Natural killer cell treated with Interleukin-12 subunit alpha and Interleukin-12 subunit beta and Interleukin-15 and Interleukin-18, amount 100 ng/mL, for 72 hours (primary cell): Measurements from ENCODE around the gene SORCS2. TPM values are rescaled to one million over a fixed set of nuclear protein-coding genes. Genes with fewer than 3 reads are reported as not detected.
A peak's percentile ranks its signal among the peaks of the same experiment; 100 is the strongest.

Experiments used
- ATAC-seq, 2 donors: fragments of 150-1000 bp; cut with Tn5 transposase in 1 of 2; sonication (Bioruptor Pico), chemical (Tn5 transposase) in 1 of 2; 2 replicates each; pipeline ENCODE4 v1.10.0; 2021
- DNase-seq: peaks from one replicate; pipeline ENCODE4 v3.0.0; 2022; ENCODE audit warnings: low spot score
- H3K27ac Mint-ChIP-seq, 2 donors: 1 replicate in 1 of 2; 2 replicates in 1 of 2; pipeline ENCODE4 v1.8.0; 2022; ENCODE audit warnings: mixed read lengths in 2 of 2, mild to moderate bottlenecking in 1 of 2, moderate library complexity in 1 of 2
- H3K27me3 Mint-ChIP-seq, 2 donors: 1 replicate in 1 of 2; 2 replicates in 1 of 2; pipeline ENCODE4 v1.8.0; 2022; ENCODE audit warnings: mixed read lengths in 2 of 2
- H3K36me3 Mint-ChIP-seq: one replicate; pipeline ENCODE4 v1.8.0; 2022; ENCODE audit warnings: mixed read lengths
- H3K4me1 Mint-ChIP-seq, 2 donors: 1 replicate in 1 of 2; 2 replicates in 1 of 2; pipeline ENCODE4 v1.8.0; 2022; ENCODE audit warnings: low read depth in 2 of 2, mixed read lengths in 2 of 2, mild to moderate bottlenecking in 1 of 2
- H3K4me3 Mint-ChIP-seq: one replicate; pipeline ENCODE4 v1.8.0; 2022; ENCODE audit warnings: mixed read lengths
- H3K9me3 Mint-ChIP-seq: 2 replicates; pipeline ENCODE4 v1.8.0; 2022; ENCODE audit warnings: mixed read lengths
- total RNA-seq, 2 donors: library from RNA; stranded (reverse); gene quantifications; one replicate each; pipeline ENCODE4 v1.2.3, GENCODE V29; 2022

Gene SORCS2
- total RNA-seq, 2 donors from 2014 or later = 0.17 to 0.21 TPM

DNA sequence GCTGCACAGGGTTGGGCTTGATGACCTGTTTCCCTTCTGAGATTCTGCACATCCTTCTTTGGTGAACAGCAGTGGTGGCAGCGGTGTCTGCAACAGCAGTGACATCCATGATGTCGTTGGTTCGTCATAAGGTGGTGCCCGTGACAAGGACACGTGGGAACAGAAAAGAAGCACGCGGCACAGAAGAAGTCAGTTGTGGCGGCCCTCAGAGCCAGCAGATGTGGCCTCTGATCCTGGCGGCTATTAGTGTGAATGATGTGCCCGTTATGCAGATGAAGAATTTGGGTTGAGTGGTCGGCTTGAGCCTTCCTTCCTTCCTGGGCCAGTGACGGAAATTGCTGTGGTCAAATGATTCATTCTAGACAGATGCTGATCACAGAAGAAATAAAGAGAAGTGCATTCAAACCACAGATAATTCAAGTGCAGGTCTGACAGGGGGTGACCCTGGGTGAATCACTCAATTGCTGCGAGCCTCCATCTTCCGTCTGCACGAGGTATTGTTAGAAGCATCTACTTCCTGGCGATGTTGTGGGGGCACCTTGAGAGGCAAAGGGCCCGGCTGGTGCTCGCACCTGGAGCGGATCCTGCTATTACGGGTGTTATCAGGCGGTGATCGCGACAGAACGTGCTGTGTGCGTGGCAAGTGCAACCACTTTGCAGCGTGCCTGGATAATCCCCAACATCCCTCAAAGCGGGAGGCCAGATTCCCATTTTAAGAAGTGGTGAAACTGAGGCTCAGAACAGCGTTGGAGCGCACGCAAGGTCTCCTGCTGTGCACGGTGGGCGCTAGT, 457.6 kb downstream of the SORCS2 start:
- H3K9me3 Mint-ChIP-seq = peaks cover 3% of the 10 kb centered on the region
- peaks cover 17% of the 10 kb centered on the region for H3K36me3 Mint-ChIP-seq
- peak overlapping the region; percentile 90 to 98 for H3K27ac Mint-ChIP-seq
- H3K4me3 Mint-ChIP-seq = peak overlapping the region; percentile 90
- DNase-seq = peak; percentile 81
- H3K4me1 Mint-ChIP-seq = peaks cover 77% of the 10 kb centered on the region in 2 donors
- peak; percentile 85 to 88 for ATAC-seq
- H3K27me3 Mint-ChIP-seq = no peaks in the 10 kb centered on the region

DNA sequence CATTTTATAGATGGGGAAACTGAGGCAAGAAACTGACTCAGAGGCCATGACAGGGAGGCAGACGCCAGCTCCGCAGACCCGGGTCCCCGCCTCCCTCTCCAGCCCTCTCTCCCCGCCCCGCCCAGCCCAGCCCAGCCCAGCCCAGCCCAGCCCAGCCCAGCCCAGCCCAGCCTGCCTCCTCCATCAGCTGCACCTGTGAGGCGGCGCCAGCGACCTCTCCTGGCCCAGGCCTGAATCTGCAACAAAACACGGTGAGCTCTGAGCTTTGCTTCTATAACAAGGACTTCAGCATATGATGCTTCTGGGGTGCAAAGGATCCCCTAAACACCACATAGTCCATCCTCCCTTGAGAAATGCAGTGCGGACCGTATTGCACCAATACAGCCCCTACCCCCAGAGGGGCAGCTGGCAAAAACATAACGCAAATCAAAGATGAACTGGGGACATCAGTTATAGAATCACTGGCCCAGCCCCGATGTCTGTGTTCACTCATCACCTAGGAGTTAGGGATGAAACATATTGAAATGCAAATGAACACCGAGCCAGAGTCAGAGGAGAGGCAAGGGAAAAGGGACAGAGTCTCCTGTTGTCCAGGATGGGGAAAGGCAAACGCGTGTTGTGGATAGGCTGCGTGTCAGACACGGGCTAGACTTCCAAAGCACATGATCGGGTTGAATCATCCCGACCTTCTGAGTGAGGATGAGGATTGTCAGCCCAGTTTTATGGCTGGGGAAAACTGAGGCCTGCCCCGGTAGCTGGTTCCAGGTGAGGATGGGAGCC, 458.5 kb downstream of the SORCS2 start:
- DNase-seq (no peak), ATAC-seq (no peak)
- no peaks in the 10 kb centered on the region for H3K27me3 Mint-ChIP-seq
- peaks cover 16% of the 10 kb centered on the region for H3K36me3 Mint-ChIP-seq
- H3K9me3 Mint-ChIP-seq = peaks cover 3% of the 10 kb centered on the region
- peak overlapping the region; percentile 90 to 98 for H3K27ac Mint-ChIP-seq
- peak overlapping the region; percentile 68 for H3K4me3 Mint-ChIP-seq
- H3K4me1 Mint-ChIP-seq = peaks cover 74 to 75% of the 10 kb centered on the region in 2 donors

DNA sequence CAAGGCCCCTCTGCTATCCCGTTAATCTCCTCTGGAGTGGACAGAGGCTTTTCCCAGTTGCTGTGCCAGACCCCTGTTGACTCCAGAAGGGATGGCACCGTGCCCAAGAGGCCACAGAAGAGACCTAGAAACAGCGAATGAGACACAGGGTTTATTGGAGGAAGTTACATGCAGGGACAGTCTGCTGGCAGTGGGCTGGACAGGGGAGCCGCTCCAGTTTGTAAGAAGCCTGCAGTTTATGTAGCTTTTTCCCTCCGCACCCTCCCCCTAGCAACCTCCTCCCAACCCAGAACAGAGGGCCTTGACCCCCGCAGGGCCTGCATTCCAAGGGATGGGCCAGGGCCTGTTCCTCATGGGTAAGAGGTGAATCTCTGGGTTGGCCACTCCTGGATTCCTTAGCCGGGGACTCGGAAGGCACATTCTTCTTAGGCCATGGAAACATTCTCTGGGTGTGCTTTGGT, 459.2 kb downstream of the SORCS2 start:
- Mint-ChIP-seq H3K27ac (peak overlapping the region; percentile 69 to 98), H3K4me1 (peaks cover 67 to 69% of the 10 kb centered on the region in 2 donors)
- DNase-seq = no peak

DNA sequence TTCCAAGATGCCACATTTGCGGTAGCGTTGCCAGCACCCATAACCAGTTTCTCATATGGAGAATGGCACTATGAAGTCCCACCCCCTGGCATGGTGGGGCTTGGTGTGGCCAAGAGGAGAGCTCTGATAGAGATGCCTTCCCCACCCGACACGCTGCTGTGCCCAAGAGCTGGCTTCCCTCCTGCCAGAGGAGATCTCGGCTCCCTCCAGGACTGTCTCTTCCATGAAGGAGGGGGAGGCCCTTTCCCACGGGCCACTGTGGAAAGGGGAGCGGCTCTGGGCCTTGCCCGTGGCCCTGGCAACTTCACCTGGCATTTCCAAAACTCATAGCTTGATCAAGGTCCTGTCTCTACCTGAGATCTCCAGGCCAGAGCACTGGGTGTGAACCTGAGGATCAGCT, 459.7 kb downstream of the SORCS2 start:
- Mint-ChIP-seq H3K27me3 (no peaks in the 10 kb centered on the region), H3K36me3 (peaks cover 7% of the 10 kb centered on the region), H3K9me3 (no peaks in the 10 kb centered on the region), H3K4me1 (peaks cover 62 to 66% of the 10 kb centered on the region in 2 donors), H3K4me3 (peak overlapping the region; percentile 76), H3K27ac (peak overlapping the region; percentile 69 to 98)
- DNase-seq = no peak
- ATAC-seq = no peak

More for the DNA sequence above, 459.2 kb downstream of the SORCS2 start:
- Mint-ChIP-seq H3K27me3 (no peaks in the 10 kb centered on the region), H3K4me3 (peak overlapping the region; percentile 76), H3K36me3 (peaks cover 12% of the 10 kb centered on the region), H3K9me3 (no peaks in the 10 kb centered on the region)
- no peak for ATAC-seq

DNA sequence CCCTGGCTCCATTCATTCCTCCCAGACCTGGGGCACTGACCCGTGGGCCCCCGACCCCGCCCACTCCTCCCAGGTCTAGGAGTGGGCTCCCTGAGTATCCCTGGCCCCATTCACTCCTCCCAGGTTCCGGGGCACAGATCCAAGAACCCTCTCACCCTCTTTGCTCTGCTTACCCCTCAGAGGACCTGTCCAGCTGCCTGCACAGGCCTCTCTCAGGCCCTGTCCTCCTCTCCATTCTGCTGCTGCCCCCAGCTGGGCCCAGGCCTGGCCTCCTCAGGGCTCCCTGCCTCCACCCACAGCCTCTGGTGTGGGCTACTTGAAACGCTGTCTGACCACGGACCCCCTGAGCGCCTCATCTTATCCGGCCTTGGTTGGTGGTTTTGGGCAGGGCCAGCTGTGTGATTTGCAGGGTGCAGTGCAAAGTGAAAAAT, 460.1 kb downstream of the SORCS2 start:
- DNase-seq = no peak
- peaks cover 58 to 62% of the 10 kb centered on the region in 2 donors for H3K4me1 Mint-ChIP-seq
- peak overlapping the region; percentile 69 to 98 for H3K27ac Mint-ChIP-seq

DNA sequence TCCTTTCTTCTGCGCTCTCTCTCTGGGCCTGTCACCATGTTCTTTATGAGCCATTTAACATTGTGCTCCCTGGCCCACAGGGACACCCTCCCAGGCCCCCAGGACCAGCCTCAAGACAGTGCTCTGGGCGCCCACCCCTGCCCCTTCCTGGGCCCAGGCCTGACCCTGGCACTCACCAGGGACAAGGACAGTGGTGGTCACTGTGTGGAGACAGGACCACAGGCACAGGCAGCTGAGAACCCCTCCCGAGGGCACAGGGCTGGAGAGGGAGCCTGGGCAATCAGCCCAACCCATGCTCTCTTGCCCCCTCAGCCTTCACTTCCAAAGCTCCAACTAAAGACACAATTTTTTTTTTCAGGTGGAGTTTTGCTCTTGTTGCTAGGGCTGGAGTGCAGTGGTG, 460.6 kb downstream of the SORCS2 start:
- Mint-ChIP-seq H3K36me3 (no peaks in the 10 kb centered on the region), H3K27me3 (no peaks in the 10 kb centered on the region), H3K27ac (peak overlapping the region; percentile 69 to 98), H3K4me1 (peaks cover 53 to 57% of the 10 kb centered on the region in 2 donors), H3K9me3 (no peaks in the 10 kb centered on the region), H3K4me3 (peak overlapping the region; percentile 76)
- DNase-seq (no peak), ATAC-seq (no peak)

More for the DNA sequence above, 460.1 kb downstream of the SORCS2 start:
- ATAC-seq = peak in 1 of 2 donors; percentile 28
- Mint-ChIP-seq H3K9me3 (no peaks in the 10 kb centered on the region), H3K27me3 (no peaks in the 10 kb centered on the region), H3K36me3 (peaks cover 3% of the 10 kb centered on the region), H3K4me3 (peak overlapping the region; percentile 76)

DNA sequence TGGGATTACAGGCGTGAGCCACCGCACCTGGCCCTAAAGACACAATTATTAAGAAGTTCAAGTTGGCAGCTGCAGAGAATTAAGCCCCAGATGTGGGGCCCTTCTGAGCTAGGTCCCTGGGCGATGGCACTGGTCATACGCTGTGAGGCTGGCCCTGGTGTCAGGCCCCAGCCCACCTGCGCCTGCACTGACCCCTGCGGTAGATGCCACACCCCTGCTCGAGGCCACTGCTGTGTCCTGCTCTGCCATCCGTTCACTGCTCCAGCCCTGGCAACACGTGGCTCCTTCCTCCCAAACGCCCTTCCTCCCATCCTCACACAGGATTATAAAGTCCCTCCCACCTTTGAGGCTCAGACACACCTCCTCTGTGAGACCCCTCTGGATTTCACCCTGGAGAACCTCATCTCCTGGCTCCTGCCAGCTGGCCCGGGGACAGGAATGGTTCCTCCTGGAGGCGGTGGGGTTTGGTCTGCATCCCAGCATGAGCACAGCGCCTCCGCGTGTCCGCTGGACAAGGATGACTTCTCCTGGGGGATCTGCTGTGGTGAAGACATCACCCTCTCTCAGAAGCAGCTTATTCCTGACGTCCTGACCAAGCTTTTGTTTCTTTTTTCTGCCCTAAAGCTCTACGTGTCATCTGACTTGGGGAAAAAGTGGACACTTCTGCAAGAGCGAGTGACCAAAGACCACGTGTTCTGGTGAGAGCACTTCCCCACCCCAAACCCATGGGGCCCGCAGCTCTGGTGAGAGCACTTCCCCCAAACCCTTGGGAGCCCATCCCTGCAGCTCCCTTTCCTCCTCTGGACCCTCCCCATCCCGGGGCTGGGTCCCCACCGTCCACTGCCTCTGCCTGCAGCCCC, 461.4 kb downstream of the SORCS2 start:
- no peak for ATAC-seq
- no peaks in the 10 kb centered on the region for H3K27me3 Mint-ChIP-seq
- H3K4me3 Mint-ChIP-seq = peak overlapping the region; percentile 76

DNA sequence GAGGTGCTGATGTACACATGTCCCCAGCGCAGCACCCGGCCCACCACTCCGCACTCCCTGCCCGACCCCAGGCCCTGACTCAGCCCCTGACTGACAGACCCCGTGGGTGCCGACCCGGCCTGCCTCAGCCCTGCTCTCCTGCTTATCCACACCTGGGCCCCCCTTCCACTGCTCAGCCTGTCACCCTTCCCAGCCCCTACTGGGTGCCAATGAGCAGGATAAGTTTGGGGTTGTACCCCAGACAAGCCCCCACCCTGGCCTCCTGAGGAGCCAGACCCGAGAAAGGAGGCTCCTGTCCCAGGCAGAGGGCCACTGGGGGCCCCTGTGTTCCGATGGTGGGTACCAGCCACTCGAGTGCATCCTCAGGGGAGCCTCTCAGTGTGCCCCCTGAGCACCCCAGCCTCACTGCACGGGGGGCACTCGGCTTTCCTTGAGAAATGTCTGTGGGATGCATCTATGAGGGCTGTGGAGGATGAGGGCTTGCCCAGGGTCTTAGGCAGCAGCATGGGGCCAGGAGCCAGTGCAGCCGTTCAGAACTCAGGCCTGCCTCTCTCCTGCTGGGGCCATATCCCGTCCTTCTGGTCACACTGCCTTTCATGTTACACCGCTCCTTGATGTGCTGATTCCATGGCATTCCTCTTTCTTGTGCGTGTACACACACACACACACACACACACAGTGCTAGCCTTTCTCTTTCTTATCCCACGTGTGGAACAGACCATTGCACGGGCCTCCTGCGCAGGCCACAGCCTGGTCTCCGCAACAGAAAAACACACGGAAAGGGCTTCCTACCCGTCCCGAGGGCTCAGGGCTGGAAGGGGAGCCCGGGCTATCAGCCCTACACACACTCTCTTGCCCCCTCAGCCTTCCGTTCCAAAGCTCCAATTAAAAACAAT, 462.5 kb downstream of the SORCS2 start:
- DNase-seq (no peak), ATAC-seq (no peak)
- no peaks in the 10 kb centered on the region for H3K27me3 Mint-ChIP-seq
- H3K4me3 Mint-ChIP-seq = peak overlapping the region; percentile 21
- H3K4me1 Mint-ChIP-seq = peaks cover 34 to 38% of the 10 kb centered on the region in 2 donors
- no peak overlapping the region for H3K27ac Mint-ChIP-seq
- no peaks in the 10 kb centered on the region for H3K36me3 Mint-ChIP-seq
- H3K9me3 Mint-ChIP-seq = no peaks in the 10 kb centered on the region

More for the DNA sequence above, 461.4 kb downstream of the SORCS2 start:
- Mint-ChIP-seq H3K4me1 (peaks cover 45 to 49% of the 10 kb centered on the region in 2 donors), H3K9me3 (no peaks in the 10 kb centered on the region), H3K36me3 (no peaks in the 10 kb centered on the region), H3K27ac (no peak overlapping the region)
- DNase-seq = no peak

DNA sequence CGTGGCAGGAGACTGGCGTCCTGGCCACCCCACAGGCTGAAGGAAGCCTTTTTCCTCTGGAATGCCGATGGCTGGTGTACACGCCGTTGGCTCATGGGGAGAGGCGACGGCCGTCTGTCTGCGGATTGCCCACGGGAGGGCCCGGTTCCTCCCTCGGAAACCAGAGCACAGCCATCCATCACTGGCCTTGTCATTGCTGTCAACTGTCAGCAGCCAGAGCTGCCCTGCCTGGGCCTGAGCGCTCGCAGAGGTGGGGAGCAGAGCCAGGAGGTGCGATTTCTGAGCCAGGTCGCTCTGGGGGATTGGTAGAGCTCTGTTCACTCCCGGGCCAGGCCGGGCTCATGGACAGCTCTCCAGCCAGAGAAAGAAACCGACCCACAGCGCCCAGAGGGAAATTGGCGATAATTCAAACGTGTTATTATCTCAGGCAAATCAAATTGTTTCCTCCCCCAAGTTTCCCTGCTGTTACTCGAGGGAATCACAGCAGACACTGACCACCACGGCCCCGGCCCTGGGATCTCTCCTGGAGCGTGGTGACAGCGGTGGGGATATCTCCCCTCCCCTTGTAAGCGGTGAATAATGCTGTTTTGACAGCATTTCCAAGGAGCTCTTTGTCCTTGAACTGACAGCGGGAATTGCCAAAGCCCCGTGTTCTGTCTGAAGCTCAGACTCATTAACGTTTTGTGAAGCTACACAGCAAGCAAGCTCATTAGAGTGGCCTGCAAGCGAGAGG, 463.3 kb downstream of the SORCS2 start:
- ATAC-seq (no peak), DNase-seq (no peak)
- H3K4me3 Mint-ChIP-seq = no peak overlapping the region
- H3K36me3 Mint-ChIP-seq = no peaks in the 10 kb centered on the region
- H3K4me1 Mint-ChIP-seq = peaks cover 29 to 33% of the 10 kb centered on the region in 2 donors
- H3K9me3 Mint-ChIP-seq = no peaks in the 10 kb centered on the region
- H3K27ac Mint-ChIP-seq = no peak overlapping the region
- H3K27me3 Mint-ChIP-seq = no peaks in the 10 kb centered on the region

DNA sequence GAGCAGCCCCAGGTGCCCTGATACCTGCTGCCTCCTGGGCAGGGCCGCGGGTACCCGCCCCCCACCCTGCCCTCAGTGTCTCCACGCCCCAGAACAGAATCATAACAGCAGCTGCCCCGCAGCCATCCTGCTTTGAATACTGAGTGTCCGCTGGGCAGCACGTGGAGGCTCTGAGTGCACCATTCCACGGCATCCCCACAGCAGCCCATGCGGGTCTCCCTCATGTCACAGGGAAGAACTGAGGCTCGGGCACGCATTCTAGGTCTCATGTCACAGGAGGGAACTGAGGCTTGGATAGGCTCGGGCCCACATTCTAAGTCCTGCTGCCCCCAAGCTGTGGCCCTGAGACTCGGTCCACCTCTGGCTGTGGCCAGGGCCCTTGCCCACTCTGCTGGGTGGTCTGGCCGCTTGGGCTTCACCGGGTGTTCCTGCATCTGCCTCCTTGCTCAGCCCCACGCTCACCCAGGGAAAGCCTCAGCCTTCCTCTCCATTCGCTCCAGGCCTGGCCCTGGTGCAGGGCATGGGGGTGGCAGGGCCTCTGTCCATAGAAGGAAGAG, 464.0 kb downstream of the SORCS2 start:
- Mint-ChIP-seq H3K27me3 (no peaks in the 10 kb centered on the region), H3K4me3 (no peak overlapping the region), H3K4me1 (peaks cover 22 to 27% of the 10 kb centered on the region in 2 donors)

DNA sequence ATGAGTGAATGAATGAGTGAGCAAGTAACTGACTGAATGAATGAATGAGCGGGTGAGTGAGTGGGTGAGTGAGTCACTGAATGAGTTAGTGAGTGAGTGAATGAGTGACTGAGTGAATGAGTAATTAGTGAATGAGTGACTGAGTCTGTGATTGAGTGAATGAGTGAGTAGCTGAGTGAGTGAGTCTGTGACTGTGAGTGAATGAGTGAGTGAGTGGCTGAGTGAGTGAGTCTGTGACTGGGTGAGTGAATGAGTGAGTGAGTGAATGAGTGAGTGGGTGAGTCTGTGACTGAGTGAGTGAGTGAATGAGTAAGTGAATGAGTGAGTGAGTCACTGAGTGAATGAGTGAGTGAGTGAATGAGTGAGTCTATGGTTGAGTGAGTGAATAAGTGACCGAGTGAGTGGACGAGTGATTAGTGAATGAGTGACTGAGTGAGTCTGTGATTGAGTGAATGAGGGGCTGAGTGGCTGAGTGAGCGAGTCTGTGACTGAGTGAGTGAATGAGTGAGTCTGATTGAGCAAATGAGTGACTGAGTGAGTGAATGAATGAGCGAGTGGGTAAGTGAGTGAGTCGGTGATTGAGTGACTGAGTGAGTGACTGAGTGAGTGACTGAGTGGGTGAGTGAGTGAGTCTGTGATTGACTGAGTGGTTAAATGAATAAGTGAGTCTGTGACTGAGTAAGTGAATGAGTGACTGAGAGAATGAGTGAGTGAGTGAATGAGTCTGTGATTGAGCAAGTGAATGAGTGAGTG, 465.4 kb downstream of the SORCS2 start:
- Mint-ChIP-seq H3K4me1 (peaks cover 19 to 22% of the 10 kb centered on the region in 2 donors), H3K27ac (no peak overlapping the region), H3K36me3 (no peaks in the 10 kb centered on the region), H3K9me3 (no peaks in the 10 kb centered on the region), H3K27me3 (no peaks in the 10 kb centered on the region), H3K4me3 (no peak overlapping the region)
- DNase-seq = no peak
- peak; percentile 39 to 40 for ATAC-seq

More for the DNA sequence above, 464.0 kb downstream of the SORCS2 start:
- Mint-ChIP-seq H3K36me3 (no peaks in the 10 kb centered on the region), H3K9me3 (no peaks in the 10 kb centered on the region), H3K27ac (no peak overlapping the region)
- ATAC-seq (no peak), DNase-seq (no peak)
